ENCODE measurements around the gene CBX4. TPM values are rescaled to one million over a fixed set of nuclear protein-coding genes. Genes with fewer than 3 reads are reported as not detected.

Gene CBX4
- total RNA-seq, 1 donor from 2014 or later: 23.7 TPM

- DNase-seq (ENCODE audit: missing footprints) (no peak), ATAC-seq (peak; percentile 76)
- intact Hi-C loops (cut with DNase I): loop anchor here (5.0 to 10.0 kb wide), 2 partner anchors 72 to 100 kb away; no protein-coding TSS in a partner anchor
Measured at GRCh38 chr17:79844869-79845600, 5.8 kb upstream of the CBX4 start.

DNA sequence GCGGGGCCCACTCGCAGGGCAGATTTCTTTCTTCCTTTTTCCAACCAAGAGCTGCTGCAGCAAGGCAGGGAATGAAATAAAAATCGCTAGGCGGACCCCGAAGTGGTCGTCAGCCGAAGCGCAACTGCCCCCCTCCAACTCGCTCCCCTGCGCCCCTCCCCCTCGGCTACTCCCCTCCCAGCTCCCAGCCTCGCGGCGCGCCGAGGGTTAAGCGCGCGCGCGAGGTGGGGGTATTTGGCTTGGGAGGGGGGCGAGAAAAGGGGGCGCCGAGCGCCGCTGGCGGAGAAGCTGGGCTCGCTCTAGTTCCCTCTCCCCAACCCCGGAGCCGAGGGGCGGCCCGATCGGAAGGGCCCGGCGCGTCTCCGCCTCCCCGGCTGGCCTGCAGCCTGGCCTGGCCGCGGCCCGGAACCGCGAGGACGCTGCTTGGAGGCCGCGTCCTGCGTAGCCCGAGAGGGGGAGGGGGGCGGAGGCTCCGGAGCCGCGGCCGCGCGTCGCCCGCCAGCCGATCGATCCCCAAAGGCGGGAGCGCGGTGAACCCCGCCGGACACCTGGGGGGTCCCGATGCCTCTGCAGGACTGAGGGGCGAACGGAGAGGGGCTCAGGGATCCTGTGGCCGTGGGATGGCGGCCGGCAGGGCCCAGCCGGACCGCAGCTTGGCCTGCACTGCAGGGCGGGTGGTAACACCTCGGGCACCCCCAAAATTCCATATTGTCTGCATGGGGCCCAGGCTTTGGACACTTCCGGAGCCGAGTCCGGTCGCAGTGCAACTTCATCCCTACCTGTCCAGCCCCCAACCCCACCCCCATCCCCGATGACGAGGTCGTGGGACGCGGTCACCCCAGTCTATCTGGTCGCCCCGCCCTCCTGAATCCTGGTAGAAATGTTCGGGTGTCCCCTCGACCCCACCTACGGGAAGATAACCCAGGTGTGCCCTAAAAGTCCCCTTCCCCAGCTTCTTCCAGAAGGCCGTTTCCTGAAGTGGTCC, 4.9 kb upstream of the CBX4 start:
- ATAC-seq (peak; percentile 68), DNase-seq (ENCODE audit: missing footprints) (peak; percentile 88)
- intact Hi-C loops (cut with DNase I): loop anchor here (5.0 to 10.0 kb wide), 2 partner anchors 73 to 99 kb away; no protein-coding TSS in a partner anchor

- no peak for ATAC-seq
- DNase-seq (ENCODE audit: missing footprints): no peak
- intact Hi-C loops (cut with DNase I): loop anchor here (5.0 to 10.0 kb wide), 2 partner anchors 74 to 99 kb away; no protein-coding TSS in a partner anchor
Measured at GRCh38 chr17:79843474-79843815, 4.2 kb upstream of the CBX4 start.

DNA sequence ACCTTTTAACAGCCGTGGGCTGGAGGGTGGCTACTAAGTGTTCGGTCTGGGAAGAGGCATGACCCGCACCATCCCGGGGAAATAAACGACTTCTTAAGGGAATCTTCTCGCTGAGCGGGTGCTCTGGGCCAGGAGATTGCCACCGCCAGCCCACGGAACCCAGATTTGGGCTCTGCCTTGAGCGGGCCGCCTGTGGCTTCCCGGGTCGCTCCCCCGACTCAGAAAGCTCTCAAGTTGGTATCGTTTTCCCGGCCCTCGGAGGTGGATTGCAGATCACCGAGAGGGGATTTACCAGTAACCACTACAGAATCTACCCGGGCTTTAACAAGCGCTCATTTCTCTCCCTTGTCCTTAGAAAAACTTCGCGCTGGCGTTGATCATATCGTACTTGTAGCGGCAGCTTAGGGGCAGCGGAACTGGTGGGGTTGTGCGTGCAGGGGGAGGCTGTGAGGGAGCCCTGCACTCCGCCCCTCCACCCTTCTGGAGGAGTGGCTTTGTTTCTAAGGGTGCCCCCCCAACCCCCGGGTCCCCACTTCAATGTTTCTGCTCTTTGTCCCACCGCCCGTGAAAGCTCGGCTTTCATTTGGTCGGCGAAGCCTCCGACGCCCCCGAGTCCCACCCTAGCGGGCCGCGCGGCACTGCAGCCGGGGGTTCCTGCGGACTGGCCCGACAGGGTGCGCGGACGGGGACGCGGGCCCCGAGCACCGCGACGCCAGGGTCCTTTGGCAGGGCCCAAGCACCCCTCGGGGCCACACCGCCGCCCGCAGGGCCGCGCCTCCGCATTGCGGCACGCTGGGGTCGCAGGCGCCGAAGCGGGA, 3.6 kb upstream of the CBX4 start:
- no peak for ATAC-seq
- DNase-seq (ENCODE audit: missing footprints): no peak
- intact Hi-C loops (cut with DNase I): loop anchor here (5.0 to 10.0 kb wide), 2 partner anchors 74 to 98 kb away; no protein-coding TSS in a partner anchor

- ATAC-seq: no peak
- intact Hi-C loops (cut with DNase I): loop anchor here (5.0 to 10.0 kb wide), 2 partner anchors 75 to 97 kb away; no protein-coding TSS in a partner anchor
- no peak for DNase-seq (ENCODE audit: missing footprints)
Measured at GRCh38 chr17:79842136-79842655, 3.0 kb upstream of the CBX4 start.

DNA sequence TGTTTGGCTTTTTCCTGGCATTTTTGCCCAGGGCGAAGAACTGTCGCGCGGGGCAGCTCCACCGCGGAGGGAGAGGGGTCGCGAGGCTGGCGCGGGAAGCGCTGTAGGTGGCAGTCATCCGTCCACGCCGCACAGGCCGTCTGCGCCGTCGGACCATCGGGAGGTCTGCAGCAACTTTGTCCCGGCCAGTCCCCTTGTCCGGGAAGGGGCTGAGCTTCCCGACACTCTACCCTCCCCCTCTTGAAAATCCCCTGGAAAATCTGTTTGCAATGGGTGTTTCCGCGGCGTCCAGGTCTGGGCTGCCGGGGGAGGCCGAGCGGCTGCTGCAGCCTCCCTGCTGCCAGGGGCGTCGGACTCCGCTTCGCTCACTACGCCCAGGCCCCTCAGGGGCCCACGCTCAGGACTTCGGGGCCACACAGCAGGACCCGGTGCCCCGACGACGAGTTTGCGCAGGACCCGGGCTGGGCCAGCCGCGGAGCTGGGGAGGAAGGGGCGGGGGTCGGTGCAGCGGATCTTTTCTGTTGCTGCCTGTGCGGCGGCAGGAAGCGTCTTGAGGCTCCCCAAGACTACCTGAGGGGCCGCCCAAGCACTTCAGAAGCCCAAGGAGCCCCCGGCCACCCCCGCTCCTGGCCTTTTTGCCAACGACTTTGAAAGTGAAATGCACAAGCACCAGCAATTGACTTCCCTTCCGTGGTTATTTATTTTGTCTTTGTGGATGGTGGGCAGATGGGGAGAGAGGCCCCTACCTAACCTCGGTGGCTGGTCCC, 2.3 kb upstream of the CBX4 start:
- intact Hi-C loops (cut with DNase I): loop anchor here (5.0 to 10.0 kb wide), 2 partner anchors 76 to 97 kb away; no protein-coding TSS in a partner anchor

GRCh38 chr17:79840989-79841286, 1.7 kb upstream of the CBX4 start:
- ATAC-seq (no peak), DNase-seq (ENCODE audit: missing footprints) (no peak)
- intact Hi-C loops (cut with DNase I): loop anchor here (5.0 to 10.0 kb wide), 2 partner anchors 76 to 96 kb away; no protein-coding TSS in a partner anchor

More for the DNA sequence above, 2.3 kb upstream of the CBX4 start:
- ATAC-seq (no peak), DNase-seq (ENCODE audit: missing footprints) (no peak)

DNA sequence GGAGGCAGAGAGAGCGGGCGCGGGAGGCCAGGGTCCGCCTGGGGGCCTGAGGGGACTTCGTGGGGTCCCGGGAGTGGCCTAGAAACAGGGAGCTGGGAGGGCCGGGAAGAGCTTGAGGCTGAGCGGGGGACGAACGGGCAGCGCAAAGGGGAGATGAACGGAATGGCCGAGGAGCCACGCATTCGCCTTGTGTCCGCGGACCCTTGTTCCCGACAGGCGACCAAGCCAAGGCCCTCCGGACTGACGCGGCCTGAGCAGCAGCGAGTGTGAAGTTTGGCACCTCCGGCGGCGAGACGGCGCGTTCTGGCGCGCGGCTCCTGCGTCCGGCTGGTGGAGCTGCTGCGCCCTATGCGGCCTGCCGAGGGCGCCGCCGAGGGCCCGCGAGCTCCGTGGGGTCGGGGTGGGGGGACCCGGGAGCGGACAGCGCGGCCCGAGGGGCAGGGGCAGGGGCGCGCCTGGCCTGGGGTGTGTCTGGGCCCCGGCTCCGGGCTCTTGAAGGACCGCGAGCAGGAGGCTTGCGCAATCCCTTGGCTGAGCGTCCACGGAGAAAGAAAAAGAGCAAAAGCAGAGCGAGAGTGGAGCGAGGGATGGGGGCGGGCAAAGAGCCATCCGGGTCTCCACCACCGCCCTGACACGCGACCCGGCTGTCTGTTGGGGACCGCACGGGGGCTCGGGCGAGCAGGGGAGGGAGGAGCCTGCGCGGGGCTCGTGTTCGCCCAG, 1.2 kb upstream of the CBX4 start:
- DNase-seq (ENCODE audit: missing footprints): peak; percentile 88
- intact Hi-C loops (cut with DNase I): loop anchor here (5.0 to 10.0 kb wide), 2 partner anchors 77 to 96 kb away; no protein-coding TSS in a partner anchor
- ATAC-seq: no peak

DNA sequence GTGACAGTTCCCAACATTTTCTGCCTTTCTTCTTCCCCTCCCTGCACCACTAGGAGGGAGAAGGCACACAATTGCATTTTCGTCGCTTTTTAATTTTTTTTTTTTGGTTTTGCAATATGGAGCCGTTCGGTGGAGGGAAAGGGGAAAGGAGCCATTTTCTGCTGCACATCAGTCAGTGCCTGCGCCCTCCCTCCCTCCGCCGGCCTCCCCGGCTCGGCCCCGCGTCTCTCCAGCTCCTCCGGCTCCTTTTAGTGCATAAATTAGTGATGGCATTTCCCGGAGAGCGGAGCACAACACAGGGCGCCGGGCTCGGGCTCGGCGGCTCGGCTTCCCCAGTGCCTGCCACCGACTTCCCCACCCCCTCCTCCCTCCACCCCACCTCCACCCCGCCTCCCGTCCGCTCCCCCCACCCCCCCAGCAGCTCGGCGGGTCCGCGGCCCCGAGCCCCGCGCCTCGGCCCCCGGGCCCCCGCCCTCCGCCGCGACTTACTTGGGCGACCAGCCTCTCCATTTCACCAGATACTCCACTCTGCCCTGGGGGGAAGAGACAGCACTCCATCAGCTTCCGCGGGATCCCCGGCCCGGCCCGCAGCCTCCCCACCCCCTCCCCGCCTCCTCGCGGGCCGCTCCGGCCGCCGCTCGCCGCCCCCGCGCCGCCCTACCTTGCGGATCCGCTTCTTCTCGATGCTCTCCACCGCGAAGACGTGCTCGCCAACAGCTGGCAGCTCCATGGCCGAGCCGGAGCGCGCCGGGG, 542 bp downstream of the CBX4 start:
- no peak for ATAC-seq
- intact Hi-C loops (cut with DNase I): loop anchor here (2.0 kb wide), 3 partner anchors 28 to 152 kb away; partner anchors contain the start of gene CBX8
- DNase-seq (ENCODE audit: missing footprints): no peak

- ATAC-seq (no peak), DNase-seq (ENCODE audit: missing footprints) (no peak)
- intact Hi-C loops (cut with DNase I): loop anchor here (2.0 kb wide), 3 partner anchors 27 to 153 kb away; partner anchors contain the start of gene CBX8
Measured at GRCh38 chr17:79837888-79838521, 1.2 kb downstream of the CBX4 start.

GRCh38 chr17:79836972-79837887, 2.0 kb downstream of the CBX4 start:
- ATAC-seq (peak; percentile 23), DNase-seq (ENCODE audit: missing footprints) (peak; percentile 89)
- intact Hi-C loops (cut with DNase I): no loop called here

- ATAC-seq (no peak), DNase-seq (ENCODE audit: missing footprints) (no peak)
- intact Hi-C loops (cut with DNase I): no loop called here
Measured at GRCh38 chr17:79836510-79836971, 2.7 kb downstream of the CBX4 start.

GRCh38 chr17:79835953-79836509, 3.2 kb downstream of the CBX4 start:
- DNase-seq (ENCODE audit: missing footprints) (no peak), ATAC-seq (no peak)
- intact Hi-C loops (cut with DNase I): no loop called here

GRCh38 chr17:79835470-79835899, 3.8 kb downstream of the CBX4 start:
- DNase-seq (ENCODE audit: missing footprints): no peak
- ATAC-seq: no peak
- intact Hi-C loops (cut with DNase I): no loop called here
